Lung (tissue), 12 donors: ENCODE measurements around the gene GRM4. TPM values are rescaled to one million over a fixed set of nuclear protein-coding genes. Genes with fewer than 3 reads are reported as not detected.

Source experiments
- ATAC-seq: fragments of 200-7000 bp; cut with Tn5 transposase; one replicate; pipeline ENCODE4 v1.9.1; 2020; ENCODE audit warnings: moderate number of reproducible peaks; ENCODE audit not compliant: insufficient read depth, low FRiP score
- DNase-seq, 3 donors: peaks; one replicate each; pipeline ENCODE4 v3.0.0-alpha.2; 2013 to 2017
- H3K27ac ChIP-seq, 2 donors: one replicate each; pipeline ENCODE4 v1.5.1; 2013; ENCODE audit warnings: mild to moderate bottlenecking in 2 of 2, moderate library complexity in 2 of 2, control low read depth in 1 of 2, inconsistent platforms in 1 of 2, low read depth in 1 of 2, low read length in 1 of 2
- H3K27me3 ChIP-seq, 3 donors: one replicate each; pipeline ENCODE4 v1.5.1; 2013; ENCODE audit warnings: low read length in 2 of 3; ENCODE audit not compliant: control insufficient read depth in 3 of 3, insufficient read depth in 3 of 3
- H3K36me3 ChIP-seq, 4 donors: one replicate each; pipeline ENCODE4 v1.5.1; 2013; ENCODE audit warnings: low read length in 4 of 4, mild to moderate bottlenecking in 1 of 4, moderate library complexity in 1 of 4; ENCODE audit not compliant: control insufficient read depth in 4 of 4, insufficient read depth in 4 of 4
- H3K4me1 ChIP-seq, 5 donors: one replicate each; pipeline ENCODE4 v1.5.1; 2013; ENCODE audit warnings: low read length in 5 of 5, mild to moderate bottlenecking in 2 of 5, moderate library complexity in 1 of 5; ENCODE audit not compliant: control insufficient read depth in 5 of 5, insufficient read depth in 5 of 5
- H3K4me3 ChIP-seq: one replicate; pipeline ENCODE4 v1.5.1; 2013; ENCODE audit warnings: mild to moderate bottlenecking, control low read depth, moderate library complexity
- H3K9ac ChIP-seq, 2 donors: one replicate each; pipeline ENCODE4 v1.5.1; 2013; ENCODE audit warnings: low read length in 2 of 2, control low read depth in 1 of 2; ENCODE audit not compliant: insufficient read depth in 1 of 2
- H3K9me3 ChIP-seq, 4 donors: one replicate each; pipeline ENCODE4 v1.5.1; 2013; ENCODE audit warnings: low read length in 3 of 4, mild to moderate bottlenecking in 1 of 4, moderate library complexity in 1 of 4; ENCODE audit not compliant: control insufficient read depth in 4 of 4, insufficient read depth in 3 of 4
- CTCF ChIP-seq: IDR thresholded peaks from 2 replicates; pipeline ENCODE4 v1.5.1; 2012; ENCODE audit warnings: mild to moderate bottlenecking; ENCODE audit errors: control extremely low read depth, extremely low read depth
- WGBS, 2 donors: extraction: QIAGEN DNeasy Blood & Tissue Kit; methylation state at CpG; one replicate each; pipeline ENCODE4 v1.1.7; 2013; 5-methylcytosine and 5-hydroxymethylcytosine counted together
- polyA plus RNA-seq, 2 donors: library from polyadenylated mRNA; stranded (reverse); fragments of 200-250 nt; gene quantifications; one replicate each; pipeline ENCODE4 v1.2.1, GENCODE V29; 2013
- total RNA-seq, 2 donors: library from RNA; depleted of rRNA in 1 of 2; stranded (reverse); fragments of >200 nt in 1 of 2; gene quantifications; one replicate each; pipeline ENCODE4 v1.2.1, GENCODE V29; 2014 to 2021
- donor health status: control.
- donor health status: control.
- donor health status: Bipolar disorder and iron deficiency.
- donor health status: healthy.
- donor health status: DM: yes; HTN: yes; CAD: no.

The GRM4 gene
- total and polyA plus RNA-seq, 4 donors: 0.02 to 0.34 (median 0.09) TPM

GRCh38 chr6:34080357-34080756 lies 65.5 kb downstream of the GRM4 start:
- no peaks in the 10 kb centered on the region for H3K4me1 ChIP-seq
- H3K9me3 ChIP-seq: no peaks in the 10 kb centered on the region
- no peak overlapping the region for H3K4me3 ChIP-seq
- no peak overlapping the region for H3K27ac ChIP-seq
- no peak overlapping the region for H3K9ac ChIP-seq
- H3K36me3 ChIP-seq: no peaks in the 10 kb centered on the region
- no peak for TF ChIP-seq CTCF
- DNase-seq (no peak), ATAC-seq (no peak)
- 67 to 88% methylated on average over 5 of the region's 5 CpGs for WGBS, 2 donors
- no peaks in the 10 kb centered on the region for H3K27me3 ChIP-seq

- H3K36me3 ChIP-seq: no peaks in the 10 kb centered on the region
- WGBS, 2 donors: 77 to 87% methylated on average over 8 of the region's 8 CpGs
- no peak overlapping the region for H3K27ac ChIP-seq
- H3K27me3 ChIP-seq: no peaks in the 10 kb centered on the region
- DNase-seq (no peak), ATAC-seq (no peak)
- no peaks in the 10 kb centered on the region for H3K4me1 ChIP-seq
- H3K4me3 ChIP-seq: no peak overlapping the region
- H3K9me3 ChIP-seq: no peaks in the 10 kb centered on the region
- TF ChIP-seq CTCF: no peak
- H3K9ac ChIP-seq: no peak overlapping the region
These were observed 66.0 kb downstream of the GRM4 start for GRCh38 chr6:34079899-34080298.

DNA sequence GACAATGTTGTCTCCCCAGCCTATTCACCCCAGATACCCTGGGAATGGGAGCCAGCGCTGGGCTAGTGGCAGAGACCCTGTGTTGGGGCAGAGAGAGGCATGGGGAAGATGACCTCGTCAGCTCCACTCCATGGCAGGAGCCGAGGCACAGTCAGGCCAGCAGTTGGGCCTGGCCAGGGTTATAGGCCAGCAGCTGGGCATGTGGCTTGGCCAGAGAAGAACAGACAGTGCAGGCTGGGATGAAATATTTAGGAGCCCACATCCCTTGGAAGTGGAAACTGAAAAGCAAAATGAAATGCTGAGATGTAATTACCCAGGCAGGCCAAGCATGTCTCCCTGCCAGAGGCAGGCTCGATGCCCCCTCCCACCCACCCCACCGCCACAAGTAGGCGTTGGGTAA lies 70.0 kb downstream of the GRM4 start:
- Histone ChIP-seq H3K9ac (no peak overlapping the region), H3K4me1 (no peaks in the 10 kb centered on the region), H3K9me3 (peaks cover 0 to 5% (median 3%) of the 10 kb centered on the region in 4 donors), H3K4me3 (no peak overlapping the region), H3K27ac (no peak overlapping the region), H3K36me3 (no peaks in the 10 kb centered on the region), H3K27me3 (no peaks in the 10 kb centered on the region)
- 80 to 82% methylated on average over 6 of the region's 6 CpGs for WGBS, 2 donors
- TF ChIP-seq CTCF: no peak
- DNase-seq (no peak), ATAC-seq (no peak)

- TF ChIP-seq CTCF: no peak
- H3K27me3 ChIP-seq: peaks cover 0 to 3% (median 0%) of the 10 kb centered on the region in 3 donors
- H3K4me1 ChIP-seq: no peaks in the 10 kb centered on the region
- DNase-seq (no peak), ATAC-seq (no peak)
- H3K9ac ChIP-seq: no peak overlapping the region
- H3K36me3 ChIP-seq: no peaks in the 10 kb centered on the region
- peaks cover 0 to 5% (median 3%) of the 10 kb centered on the region in 4 donors for H3K9me3 ChIP-seq
- no peak overlapping the region for H3K27ac ChIP-seq
- no peak overlapping the region for H3K4me3 ChIP-seq
- 67 to 71% methylated on average over 22 of the region's 22 CpGs for WGBS, 2 donors
These were observed 71.7 kb downstream of the GRM4 start for GRCh38 chr6:34074064-34074742.
